Measurements from ENCODE around the gene SPAG7. TPM values are rescaled to one million over a fixed set of nuclear protein-coding genes. Genes with fewer than 3 reads are reported as not detected.

Gene SPAG7
- total RNA-seq, 2 experiments from 2014 or later = 62.7 to 62.9 TPM

DNA sequence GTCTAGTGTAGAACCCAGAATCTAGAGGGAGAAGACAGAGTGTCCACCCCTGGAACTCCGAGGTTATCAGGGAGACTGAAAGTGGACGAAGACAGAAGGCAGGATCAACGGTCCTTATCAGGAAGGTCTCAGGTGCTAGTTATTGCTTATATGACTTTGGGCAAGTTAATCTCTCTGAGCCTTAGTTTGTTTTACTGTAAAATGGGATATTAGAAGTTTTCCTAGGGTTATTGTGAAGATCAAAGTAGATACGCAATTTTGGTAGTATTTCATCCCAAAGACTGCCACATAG, 26.4 kb downstream of the SPAG7 start:
- ChIA-PET CTCF (interaction anchor here (1.3 to 1.8 kb wide), 3 partner anchors 26 to 40 kb away, joined by 4 to 5 read pairs (median 5); partner anchors contain the start of gene SPAG7), POLR2A (interaction anchor here (1.2 to 20.8 kb wide), 9 partner anchors 7 to 232 kb away, joined by 5 to 627 read pairs (median 16); partner anchors contain the start of genes ARRB2, C17orf107, CAMTA2 and CHRNE)
- H3K4me3 Mint-ChIP-seq = peak overlapping the region; percentile 97
- TF ChIP-seq, protein P1, sequence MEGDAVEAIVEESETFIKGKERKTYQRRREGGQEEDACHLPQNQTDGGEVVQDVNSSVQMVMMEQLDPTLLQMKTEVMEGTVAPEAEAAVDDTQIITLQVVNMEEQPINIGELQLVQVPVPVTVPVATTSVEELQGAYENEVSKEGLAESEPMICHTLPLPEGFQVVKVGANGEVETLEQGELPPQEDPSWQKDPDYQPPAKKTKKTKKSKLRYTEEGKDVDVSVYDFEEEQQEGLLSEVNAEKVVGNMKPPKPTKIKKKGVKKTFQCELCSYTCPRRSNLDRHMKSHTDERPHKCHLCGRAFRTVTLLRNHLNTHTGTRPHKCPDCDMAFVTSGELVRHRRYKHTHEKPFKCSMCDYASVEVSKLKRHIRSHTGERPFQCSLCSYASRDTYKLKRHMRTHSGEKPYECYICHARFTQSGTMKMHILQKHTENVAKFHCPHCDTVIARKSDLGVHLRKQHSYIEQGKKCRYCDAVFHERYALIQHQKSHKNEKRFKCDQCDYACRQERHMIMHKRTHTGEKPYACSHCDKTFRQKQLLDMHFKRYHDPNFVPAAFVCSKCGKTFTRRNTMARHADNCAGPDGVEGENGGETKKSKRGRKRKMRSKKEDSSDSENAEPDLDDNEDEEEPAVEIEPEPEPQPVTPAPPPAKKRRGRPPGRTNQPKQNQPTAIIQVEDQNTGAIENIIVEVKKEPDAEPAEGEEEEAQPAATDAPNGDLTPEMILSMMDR (IDR thresholded peaks at IDR 0.05) = no peak
- intact Hi-C loops (cut with micrococcal nuclease) = no loop called here
- H3K9me3 Mint-ChIP-seq = no peaks in the 10 kb centered on the region
- no peak for DNase-seq
- ATAC-seq = no peak
- peak overlapping the region; percentile 98 for H3K27ac Mint-ChIP-seq
- H3K36me3 Mint-ChIP-seq (ENCODE audit: low read depth) = peaks cover 83% of the 10 kb centered on the region
- peaks cover 62% of the 10 kb centered on the region for H3K4me1 Mint-ChIP-seq (ENCODE audit: low read depth)
- H3K27me3 Mint-ChIP-seq = no peaks in the 10 kb centered on the region

DNA sequence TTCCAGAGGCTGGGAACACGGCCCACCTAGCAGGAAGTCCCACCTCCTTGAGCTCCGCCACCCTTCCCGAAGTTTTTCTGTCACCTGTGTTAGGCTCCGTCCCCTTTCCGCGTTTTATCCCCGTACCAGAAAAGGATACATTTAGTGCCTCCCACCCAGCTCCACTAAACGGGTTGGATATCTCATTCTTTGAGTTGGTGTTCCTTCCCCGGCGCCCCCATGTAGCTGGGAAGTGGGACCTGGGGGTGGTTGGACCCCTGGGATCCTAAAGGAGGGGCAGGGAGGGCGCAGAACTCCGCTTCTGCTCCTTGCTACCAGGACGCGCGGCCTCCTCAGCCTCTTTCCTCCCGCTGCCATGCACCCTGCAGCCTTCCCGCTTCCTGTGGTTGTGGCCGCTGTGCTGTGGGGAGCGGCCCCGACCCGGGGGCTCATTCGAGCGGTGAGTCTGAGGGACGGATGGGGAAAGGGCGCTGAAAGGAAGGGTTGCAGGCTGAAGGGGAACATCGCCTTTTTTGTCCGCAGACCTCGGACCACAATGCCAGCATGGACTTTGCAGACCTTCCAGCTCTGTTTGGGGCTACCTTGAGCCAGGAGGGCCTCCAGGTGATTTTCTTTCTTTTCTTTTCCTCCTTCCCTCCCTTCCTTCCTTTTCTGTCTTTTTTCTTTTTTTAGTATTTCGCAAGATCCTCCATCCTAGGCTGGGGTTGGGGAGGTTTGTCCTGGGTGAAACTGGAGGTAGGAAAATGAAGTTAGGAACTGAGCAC, 26.9 kb downstream of the SPAG7 start:
- DNase-seq (peak; percentile 64), ATAC-seq (no peak)
- Mint-ChIP-seq H3K27me3 (no peaks in the 10 kb centered on the region), H3K27ac (peak overlapping the region; percentile 98), H3K4me3 (peak overlapping the region; percentile 97), H3K9me3 (no peaks in the 10 kb centered on the region), H3K4me1 (ENCODE audit: low read depth) (peaks cover 64% of the 10 kb centered on the region), H3K36me3 (ENCODE audit: low read depth) (peaks cover 81% of the 10 kb centered on the region)
- ChIA-PET CTCF (interaction anchor here (0.8 to 3.1 kb wide), 8 partner anchors 8 to 48 kb away, joined by 3 to 24 read pairs (median 4); partner anchors contain the start of genes CHRNE, PFN1 and SPAG7), POLR2A (interaction anchor here (0.8 to 20.8 kb wide), 19 partner anchors 7 to 237 kb away, joined by 3 to 627 read pairs (median 7); partner anchors contain the start of genes ARRB2, C17orf107, CAMTA2 and CHRNE)
- TF ChIP-seq, protein P1 (IDR thresholded peaks at IDR 0.05) = no peak
- intact Hi-C loops (cut with micrococcal nuclease) = no loop called here

DNA sequence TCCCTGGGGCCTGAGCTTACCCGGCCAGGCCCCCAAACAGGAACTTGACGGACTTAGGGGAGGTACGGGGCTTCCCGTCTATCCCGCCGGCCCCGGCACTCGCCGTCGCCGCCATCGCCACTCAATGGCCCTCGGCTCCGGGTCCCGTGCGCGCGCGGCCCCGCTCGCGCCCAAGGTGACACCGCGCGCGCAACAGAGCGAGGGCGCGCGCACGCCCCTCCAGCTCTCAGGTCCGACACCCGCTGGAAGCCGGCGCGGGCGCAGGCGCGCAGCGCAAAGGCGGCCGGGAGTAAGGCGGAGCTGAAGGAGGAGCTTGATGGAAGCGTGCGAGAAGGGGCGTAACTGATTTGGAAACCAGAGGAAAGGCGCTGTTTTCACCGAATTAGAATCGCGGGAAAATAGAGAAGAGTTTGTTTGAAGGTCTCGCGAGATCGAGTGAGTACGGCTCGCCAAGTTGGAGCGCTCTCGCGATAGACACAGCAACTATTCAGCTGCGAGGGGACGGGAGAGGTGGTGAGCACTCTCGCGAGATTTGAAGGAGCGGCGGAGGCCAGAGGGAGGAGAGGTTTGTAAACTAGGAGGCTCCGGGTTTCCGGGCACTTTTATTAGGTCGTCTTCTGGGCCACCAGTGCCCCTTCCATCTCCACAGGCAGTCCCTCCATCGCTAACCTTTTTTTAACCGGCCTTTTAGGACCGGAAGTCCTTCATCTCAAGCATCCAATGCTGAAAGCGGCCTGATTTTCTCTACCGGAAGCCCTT, 27.6 kb downstream of the SPAG7 start, which contains the start of the genes RNF167 and SLC25A11:
TSS of gene RNF167 (plus strand) at position 473 of the 759 bp plus-strand sequence. CDS start 642 bp downstream, outside the sequence.
TSS of gene SLC25A11 (minus strand) at position 251 of the 759 bp plus-strand sequence. CDS start at position 115, 136 bp downstream.
- ChIA-PET CTCF (interaction anchor here (0.8 to 3.1 kb wide), 11 partner anchors 9 to 519 kb away, joined by 3 to 24 read pairs (median 4); partner anchors contain the start of genes CAMTA2, CHRNE, PFN1 and SPAG7), POLR2A (interaction anchor here (0.8 to 20.8 kb wide), 22 partner anchors 8 to 236 kb away, joined by 3 to 627 read pairs (median 6); partner anchors contain the start of genes ARRB2, C17orf107, CAMTA2 and CHRNE)
- intact Hi-C loops (cut with micrococcal nuclease) = no loop called here
- ATAC-seq (peak; percentile 85), DNase-seq (peak; percentile 98)
- Mint-ChIP-seq H3K27me3 (no peaks in the 10 kb centered on the region), H3K9me3 (no peaks in the 10 kb centered on the region), H3K4me3 (peak within 1 kb of the TSS; percentile 97), H3K4me1 (ENCODE audit: low read depth) (peaks cover 56% of the 10 kb centered on the region), H3K36me3 (ENCODE audit: low read depth) (peaks cover 74% of the 10 kb centered on the region), H3K27ac (peak within 1 kb of the TSS; percentile 98)
- TF ChIP-seq, protein P1 (IDR thresholded peaks at IDR 0.05) = no peak

DNA sequence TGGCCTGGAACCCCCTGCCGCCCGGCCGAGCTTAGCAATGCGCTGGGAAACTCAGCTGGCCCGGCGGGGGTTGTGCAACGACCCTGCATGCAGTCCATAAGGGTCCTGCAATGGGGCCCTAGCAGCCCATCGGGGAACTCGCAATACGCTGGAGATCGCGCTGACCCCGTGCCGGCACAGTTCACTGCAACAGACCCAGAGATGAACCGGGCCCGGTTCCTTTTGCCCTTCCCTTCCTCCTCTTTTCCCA, 28.1 kb downstream of the SPAG7 start:
- intact Hi-C loops (cut with micrococcal nuclease) = no loop called here
- TF ChIP-seq, protein P1 (IDR thresholded peaks at IDR 0.05) = no peak
- CTCF ChIA-PET = interaction anchor here (1.0 to 3.1 kb wide), 8 partner anchors 9 to 518 kb away, joined by 3 to 24 read pairs (median 4); partner anchors contain the start of genes CAMTA2, CHRNE, PFN1 and SPAG7
- DNase-seq = no peak
- Mint-ChIP-seq H3K27me3 (no peaks in the 10 kb centered on the region), H3K4me3 (peak overlapping the region; percentile 97), H3K36me3 (ENCODE audit: low read depth) (peaks cover 71% of the 10 kb centered on the region), H3K9me3 (no peaks in the 10 kb centered on the region), H3K4me1 (ENCODE audit: low read depth) (peaks cover 54% of the 10 kb centered on the region), H3K27ac (peak overlapping the region; percentile 79)
- ATAC-seq = no peak
- POLR2A ChIA-PET = interaction anchor here (1.1 to 20.8 kb wide), 19 partner anchors 9 to 236 kb away, joined by 4 to 627 read pairs (median 9); partner anchors contain the start of genes ARRB2, C17orf107, CAMTA2 and CHRNE
